K562 treated with DMSO at 1 percent for 4 hours (cell line): Measurements from ENCODE around the gene SIDT2. TPM values are rescaled to one million over a fixed set of nuclear protein-coding genes. Genes with fewer than 3 reads are reported as not detected.

Source experiments
- total RNA-seq: library from RNA; unstranded; fragments of 300-600 nt; gene quantifications from 2 replicates; pipeline ENCODE4 v1.2.3, GENCODE V29; 2022; ENCODE audit not compliant: insufficient read depth

SIDT2 gene
- total RNA-seq: 16.6 and 20.2 TPM in 2 replicates

DNA sequence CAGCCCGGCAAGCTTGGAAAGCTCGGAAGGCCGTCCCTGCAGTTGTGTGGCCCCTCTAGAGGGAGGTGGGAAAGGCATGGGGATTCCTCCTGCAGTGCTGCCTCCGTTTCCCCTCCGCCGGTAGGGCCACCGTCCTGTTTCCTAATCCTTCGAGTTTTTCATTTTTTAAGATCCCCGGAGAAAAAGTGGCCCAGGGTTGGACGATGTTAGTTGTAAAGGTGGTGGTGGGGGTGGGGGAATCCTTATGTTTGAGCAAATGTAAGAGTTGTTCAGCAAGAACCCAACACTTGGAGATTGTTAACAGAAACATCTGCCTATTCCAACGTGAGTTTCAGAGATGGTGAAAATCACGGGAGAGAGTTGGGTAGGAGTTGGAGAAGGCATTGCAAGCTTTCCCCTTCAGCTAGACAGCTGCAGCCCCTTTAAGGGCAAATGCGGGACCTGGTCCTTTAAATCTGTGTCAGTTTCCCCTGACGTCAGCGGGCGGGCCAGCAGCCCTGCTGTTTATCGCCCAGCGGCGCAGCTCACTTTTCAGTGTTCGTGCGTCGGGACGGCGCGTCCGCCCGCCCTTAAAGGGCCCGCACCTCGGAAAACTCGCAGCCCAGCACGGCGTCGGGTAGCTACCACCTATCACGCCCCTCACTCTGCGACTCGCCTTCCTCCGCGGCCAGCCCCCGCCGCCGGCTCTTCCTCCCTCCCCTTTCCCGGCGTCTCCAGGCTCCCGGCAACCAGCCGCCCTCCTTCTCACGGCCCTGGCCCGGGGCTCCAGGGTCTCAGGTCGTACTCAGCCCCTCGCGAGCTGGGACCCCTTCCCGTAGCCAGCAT is at the start of gene SIDT2:
SIDT2 (plus strand) TSS at position 534 of the 825 bp plus-strand sequence. CDS start 521 bp downstream, outside the sequence.

DNA sequence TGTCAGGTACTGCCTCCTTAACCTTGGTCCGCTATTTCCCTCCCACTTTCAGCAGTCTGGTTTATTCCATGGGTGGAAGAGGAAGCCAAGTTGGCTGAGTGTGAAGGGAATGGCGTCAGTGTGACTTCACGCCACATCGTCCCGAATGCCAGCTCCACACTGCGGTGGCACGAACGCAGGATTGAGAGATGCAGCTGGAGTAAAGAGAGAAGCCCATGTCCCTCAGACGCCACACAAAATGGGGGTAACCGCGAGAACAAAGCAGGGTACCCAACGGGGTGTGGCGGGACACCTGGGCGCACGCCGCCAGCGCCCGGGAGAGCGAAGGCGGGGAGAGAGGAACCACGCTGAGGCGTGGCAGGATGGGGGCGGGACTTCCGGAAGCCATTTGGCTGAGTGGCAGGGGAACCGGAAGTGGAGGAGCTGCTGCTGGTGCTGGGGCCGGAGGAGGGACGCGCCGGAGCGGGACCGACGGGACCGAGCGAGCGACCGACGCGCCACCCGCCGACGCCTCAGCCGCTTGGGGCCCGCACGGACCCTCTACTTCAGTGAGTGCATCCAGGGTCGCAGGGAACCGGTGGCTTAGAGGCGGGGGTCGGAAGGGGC is 34.6 kb upstream of the SIDT2 start, which contains the start of gene PAFAH1B2:
PAFAH1B2 (plus strand) TSS at position 417 of the 606 bp plus-strand sequence. CDS start 8,161 bp downstream, outside the sequence.

DNA sequence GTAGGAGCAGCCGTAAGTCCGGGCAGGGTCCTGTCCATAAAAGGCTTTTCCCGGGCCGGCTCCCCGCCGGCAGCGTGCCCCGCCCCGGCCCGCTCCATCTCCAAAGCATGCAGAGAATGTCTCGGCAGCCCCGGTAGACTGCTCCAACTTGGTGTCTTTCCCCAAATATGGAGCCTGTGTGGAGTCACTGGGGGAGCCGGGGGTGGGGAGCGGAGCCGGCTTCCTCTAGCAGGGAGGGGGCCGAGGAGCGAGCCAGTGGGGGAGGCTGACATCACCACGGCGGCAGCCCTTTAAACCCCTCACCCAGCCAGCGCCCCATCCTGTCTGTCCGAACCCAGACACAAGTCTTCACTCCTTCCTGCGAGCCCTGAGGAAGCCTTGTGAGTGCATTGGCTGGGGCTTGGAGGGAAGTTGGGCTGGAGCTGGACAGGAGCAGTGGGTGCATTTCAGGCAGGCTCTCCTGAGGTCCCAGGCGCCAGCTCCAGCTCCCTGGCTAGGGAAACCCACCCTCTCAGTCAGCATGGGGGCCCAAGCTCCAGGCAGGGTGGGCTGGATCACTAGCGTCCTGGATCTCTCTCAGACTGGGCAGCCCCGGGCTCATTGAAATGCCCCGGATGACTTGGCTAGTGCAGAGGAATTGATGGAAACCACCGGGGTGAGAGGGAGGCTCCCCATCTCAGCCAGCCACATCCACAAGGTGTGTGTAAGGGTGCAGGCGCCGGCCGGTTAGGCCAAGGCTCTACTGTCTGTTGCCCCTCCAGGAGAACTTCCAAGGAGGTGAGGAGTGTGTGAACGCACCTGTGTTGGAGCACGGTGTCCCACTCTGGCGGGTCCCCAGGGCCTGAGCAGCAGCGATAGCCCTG is 20.7 kb downstream of the SIDT2 start, which contains the start of gene TAGLN:
TAGLN (plus strand) TSS at position 318 of the 863 bp plus-strand sequence. CDS start 3,644 bp downstream, outside the sequence.

DNA sequence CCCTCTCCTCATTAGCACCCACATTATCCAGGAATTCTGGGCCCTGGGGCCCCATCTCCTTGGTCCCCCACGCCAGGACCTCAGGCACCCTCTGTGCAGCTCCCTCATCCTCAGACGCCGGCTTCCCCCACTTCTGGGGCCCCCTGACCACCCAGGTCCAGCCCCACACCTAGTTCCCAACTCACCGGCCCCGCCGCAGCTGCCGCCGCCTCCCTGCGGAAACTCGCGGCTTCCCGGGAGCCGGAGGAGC is 53.2 kb downstream of the SIDT2 start, which contains the start of gene PCSK7:
PCSK7 (minus strand) TSS at position 232 of the 250 bp plus-strand sequence. CDS start 2,229 bp downstream, outside the sequence.

DNA sequence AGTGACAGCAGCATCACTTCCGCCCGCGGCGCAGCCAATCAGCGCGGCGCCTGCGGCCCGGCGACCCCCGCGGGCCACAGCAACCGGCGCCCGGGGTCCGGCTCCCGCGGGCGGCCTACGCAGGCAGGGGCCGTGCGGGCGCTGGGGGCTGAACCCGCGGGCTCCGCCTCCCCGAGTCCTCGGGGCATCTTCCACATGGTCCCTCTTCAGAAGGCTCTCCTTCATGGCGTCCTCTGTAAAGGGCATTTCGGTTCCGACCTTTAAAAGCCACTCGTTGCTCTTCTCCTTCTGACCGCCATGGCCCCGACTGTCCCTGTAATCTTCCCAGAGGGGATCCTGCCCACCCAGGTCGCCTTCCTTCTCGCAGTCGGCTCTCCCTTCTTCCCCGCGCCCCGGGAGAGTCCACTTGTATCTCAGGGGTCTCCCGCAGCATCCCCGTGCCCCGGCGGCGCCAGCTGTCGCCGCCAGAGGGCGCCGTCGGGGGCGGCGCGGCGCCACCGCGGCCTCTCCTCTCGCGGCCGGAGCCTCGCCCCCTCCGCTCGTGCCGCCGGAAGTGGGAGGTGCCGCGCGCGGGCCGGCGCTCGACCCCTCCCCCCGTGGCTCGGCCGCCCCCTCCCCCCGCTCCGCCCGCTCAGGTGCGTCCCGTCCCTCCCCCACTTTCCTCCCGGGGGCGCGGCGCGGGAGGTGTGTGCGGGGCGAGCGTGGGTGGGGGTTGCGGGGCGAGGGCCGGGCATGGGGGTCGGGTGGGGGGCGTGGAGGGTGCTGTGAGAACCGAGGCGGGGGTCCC is 53.7 kb downstream of the SIDT2 start, which contains the start of gene RNF214:
RNF214 (plus strand) TSS at position 580 of the 787 bp plus-strand sequence. CDS start 1,602 bp downstream, outside the sequence.

Other genes starting within 250 kb of the SIDT2 start
- 6.4 and 10.5 TPM in 2 replicates for gene SIK3, start 80.3 kb upstream of the SIDT2 start, total RNA-seq
- gene PAFAH1B2, start 34.5 kb upstream of the SIDT2 start, total RNA-seq: 16.3 and 17.3 TPM in 2 replicates
- gene TAGLN, start 20.6 kb downstream of the SIDT2 start, total RNA-seq: 5.5 and 7.6 TPM in 2 replicates
- 9.9 and 16.0 TPM in 2 replicates for gene PCSK7, start 53.3 kb downstream of the SIDT2 start, total RNA-seq
- gene RNF214, start 53.9 kb downstream of the SIDT2 start, total RNA-seq: 5.5 and 6.8 TPM in 2 replicates
- gene BACE1-AS, start 112.6 kb downstream of the SIDT2 start, total RNA-seq: 2.3 and 3.5 TPM in 2 replicates
- 0.97 TPM in 2 replicates for gene BACE1, start 137.5 kb downstream of the SIDT2 start, total RNA-seq
- gene CEP164, start 149.1 kb downstream of the SIDT2 start, total RNA-seq: 8.4 and 11.0 TPM in 2 replicates